Progenitor cell of endocrine pancreas (in vitro differentiated cells): Measurements from ENCODE around the gene KLHL41. TPM values are rescaled to one million over a fixed set of nuclear protein-coding genes. Genes with fewer than 3 reads are reported as not detected.
"Not testable (repeated sequence)": the region's sequence is repeated elsewhere in the genome, so short reads cannot be mapped to it uniquely, and the experiment has no call there.

Experiments
- DNase-seq: peaks from one replicate; pipeline ENCODE4 v3.0.0; 2021; ENCODE audit warnings: low spot score; ENCODE audit not compliant: unreplicated experiment
- H3K27ac Mint-ChIP-seq: 2 replicates; pipeline ENCODE4 v1.8.0; 2021; ENCODE audit warnings: mild to moderate bottlenecking, moderate library complexity, mixed read lengths
- H3K27me3 Mint-ChIP-seq: 2 replicates; pipeline ENCODE4 v1.8.0; 2021; ENCODE audit warnings: mixed read lengths
- H3K36me3 Mint-ChIP-seq: 2 replicates; pipeline ENCODE4 v1.8.0; 2022; ENCODE audit warnings: mixed read lengths; ENCODE audit not compliant: insufficient read depth
- H3K4me1 Mint-ChIP-seq: 2 replicates; pipeline ENCODE4 v1.8.0; 2021; ENCODE audit warnings: low read depth, mixed read lengths
- H3K4me3 Mint-ChIP-seq: 2 replicates; pipeline ENCODE4 v1.8.0; 2021; ENCODE audit warnings: low read depth, mild to moderate bottlenecking, moderate library complexity, mixed read lengths
- H3K9me3 Mint-ChIP-seq: 2 replicates; pipeline ENCODE4 v1.8.0; 2021; ENCODE audit warnings: low read depth, mixed read lengths
- CTCF ChIP-seq: fragments of 200-600 bp; sonication (generic); IDR thresholded peaks from one replicate; pipeline ENCODE4 v1.5.0; 2021; ENCODE audit warnings: antibody characterized with exemption, mild to moderate bottlenecking; ENCODE audit not compliant: unreplicated experiment
- total RNA-seq: library from RNA; stranded (reverse); gene quantifications from 2 replicates; pipeline ENCODE4 v1.2.1, GENCODE V29; 2021

Gene KLHL41
- total RNA-seq, 1 donor from 2014 or later = 0.36 TPM

GRCh38 chr2:169513094-169513493, 3.6 kb downstream of the KLHL41 start:
- no peak for DNase-seq

GRCh38 chr2:169513926-169514325, 4.4 kb downstream of the KLHL41 start:
- no peaks in the 10 kb centered on the region for H3K27me3 Mint-ChIP-seq
- H3K9me3 Mint-ChIP-seq = no peaks in the 10 kb centered on the region
- DNase-seq = no peak
- H3K4me1 Mint-ChIP-seq = peaks cover 5% of the 10 kb centered on the region
- no peak overlapping the region for H3K27ac Mint-ChIP-seq
- no peak overlapping the region for H3K4me3 Mint-ChIP-seq
- no peak for TF ChIP-seq CTCF
- H3K36me3 Mint-ChIP-seq = no peaks in the 10 kb centered on the region

More at GRCh38 chr2:169513094-169513493, 3.6 kb downstream of the KLHL41 start:
- no peak overlapping the region for H3K27ac Mint-ChIP-seq
- no peaks in the 10 kb centered on the region for H3K36me3 Mint-ChIP-seq
- no peaks in the 10 kb centered on the region for H3K27me3 Mint-ChIP-seq
- H3K9me3 Mint-ChIP-seq = no peaks in the 10 kb centered on the region
- no peak for TF ChIP-seq CTCF
- H3K4me1 Mint-ChIP-seq = peaks cover 5% of the 10 kb centered on the region
- no peak overlapping the region for H3K4me3 Mint-ChIP-seq

- H3K36me3 Mint-ChIP-seq, H3K4me1 Mint-ChIP-seq, H3K27ac Mint-ChIP-seq, H3K4me3 Mint-ChIP-seq, H3K9me3 Mint-ChIP-seq, DNase-seq, H3K27me3 Mint-ChIP-seq: not testable (repeated sequence)
These were observed 5.3 kb downstream of the KLHL41 start for GRCh38 chr2:169514758-169515157.

- not testable (repeated sequence) for DNase-seq
These were observed 7.0 kb downstream of the KLHL41 start for GRCh38 chr2:169516488-169516995.

GRCh38 chr2:169520896-169521295, 11.4 kb downstream of the KLHL41 start:
- no peak for TF ChIP-seq CTCF
- Mint-ChIP-seq H3K4me1 (peaks cover 12% of the 10 kb centered on the region), H3K27ac (no peak overlapping the region), H3K9me3 (no peaks in the 10 kb centered on the region), H3K36me3 (no peaks in the 10 kb centered on the region), H3K27me3 (no peaks in the 10 kb centered on the region), H3K4me3 (no peak overlapping the region)
- no peak for DNase-seq

More at GRCh38 chr2:169516488-169516995, 7.0 kb downstream of the KLHL41 start:
- not testable (repeated sequence) for H3K9me3 Mint-ChIP-seq, H3K27ac Mint-ChIP-seq, H3K36me3 Mint-ChIP-seq, H3K27me3 Mint-ChIP-seq, H3K4me1 Mint-ChIP-seq, H3K4me3 Mint-ChIP-seq

- no peak for TF ChIP-seq CTCF
- Mint-ChIP-seq H3K4me1 (peaks cover 12% of the 10 kb centered on the region), H3K27ac (no peak overlapping the region), H3K4me3 (no peak overlapping the region), H3K27me3 (no peaks in the 10 kb centered on the region), H3K9me3 (no peaks in the 10 kb centered on the region), H3K36me3 (peaks cover under 1% of the 10 kb centered on the region)
- no peak for DNase-seq
These were observed 14.2 kb downstream of the KLHL41 start for GRCh38 chr2:169523681-169524080.
